GM19438 (cell line): ENCODE results near the gene HAAO.
"Not testable (repeated sequence)": the region's sequence is repeated elsewhere in the genome, so short reads cannot be mapped to it uniquely, and the experiment has no call there.

Source experiments
- ATAC-seq: cut with Tn5 transposase; IDR thresholded peaks from one replicate; pipeline ENCODE4 v1.9.1; 2021; ENCODE audit warnings: low read depth; ENCODE audit not compliant: unreplicated experiment

The HAAO gene

GRCh38 chr2:42754021-42754775 lies 38.2 kb downstream of the HAAO start:
- peak; percentile 33 for ATAC-seq

- no peak for ATAC-seq
Observed at GRCh38 chr2:42752816-42753813, 39.3 kb downstream of the HAAO start.

- ATAC-seq = peak; percentile 67
Observed at GRCh38 chr2:42752314-42752713, 40.1 kb downstream of the HAAO start.

GRCh38 chr2:42748840-42749239 lies 43.5 kb downstream of the HAAO start:
- ATAC-seq = no peak

GRCh38 chr2:42747422-42747821 lies 45.0 kb downstream of the HAAO start:
- ATAC-seq = no peak

GRCh38 chr2:42744545-42745082 lies 47.8 kb downstream of the HAAO start:
- ATAC-seq = no peak

- ATAC-seq = no peak
Observed at GRCh38 chr2:42743659-42743990, 48.8 kb downstream of the HAAO start.

- no peak for ATAC-seq
Observed at GRCh38 chr2:42742740-42743658, 49.4 kb downstream of the HAAO start.

- ATAC-seq = no peak
Observed at GRCh38 chr2:42741140-42741539, 51.2 kb downstream of the HAAO start.

- no peak for ATAC-seq
Observed at GRCh38 chr2:42736598-42737322, 55.6 kb downstream of the HAAO start.

GRCh38 chr2:42733852-42734251 lies 58.5 kb downstream of the HAAO start:
- no peak for ATAC-seq

- ATAC-seq = not testable (repeated sequence)
Observed at GRCh38 chr2:42731316-42731715, 61.1 kb downstream of the HAAO start.

- ATAC-seq = no peak
Observed at GRCh38 chr2:42726680-42727079, 65.7 kb downstream of the HAAO start.

GRCh38 chr2:42725657-42726056 lies 66.7 kb downstream of the HAAO start:
- ATAC-seq = no peak

- no peak for ATAC-seq
Observed at GRCh38 chr2:42724886-42725285, 67.5 kb downstream of the HAAO start.

- no peak for ATAC-seq
Observed at GRCh38 chr2:42723465-42723864, 68.9 kb downstream of the HAAO start.

- peak; percentile 96 for ATAC-seq
Observed at GRCh38 chr2:42722320-42723190, 69.8 kb downstream of the HAAO start.

- ATAC-seq = no peak
Observed at GRCh38 chr2:42721898-42722297, 70.5 kb downstream of the HAAO start.
